SK-N-SH (cell line): Measurements from ENCODE around the gene PIP5K1B. TPM values are rescaled to one million over a fixed set of nuclear protein-coding genes. Genes with fewer than 3 reads are reported as not detected.

ENCODE experiments used
- CTCF ChIA-PET: fragments of 300-600, 350-600 bp; formaldehyde crosslinking; extraction: SDS; loops from one replicate; lab custom pipeline; 2021; lab: Yijun Ruan, JAX
- POLR2A ChIA-PET: fragments of 350-600 bp; sonication (Branson Sonifier 250); formaldehyde crosslinking; extraction: SDS; loops from one replicate; lab custom pipeline; 2020; ENCODE audit warnings: antibody characterized with exemption, inconsistent platforms; lab: Yijun Ruan, JAX
- DNase-seq: peaks from one replicate; pipeline ENCODE4 v3.0.0; 2012
- H2AFZ ChIP-seq: fragments of 200-600 bp; sonication (generic); 2 replicates; pipeline ENCODE4 v1.8.1; 2016; ENCODE audit warnings: antibody characterized with exemption, mild to moderate bottlenecking, low read depth
- H3F3A ChIP-seq: fragments of 200-600 bp; sonication (generic); replicated peaks from 2 replicates; pipeline ENCODE3; 2016; ENCODE audit warnings: antibody characterized with exemption, mild to moderate bottlenecking; ENCODE audit not compliant: insufficient read depth
- H3K27ac ChIP-seq, 2 experiments: fragments of 200-500 bp in 1 of 2; fragments of 200-600 bp in 1 of 2; sonication (Bioruptor generic) in 1 of 2; sonication (generic), shearing (Covaris generic) in 1 of 2; 2 replicates each; pipeline versions ENCODE4 v1.5.1 to v1.6.1; 2014 to 2016; ENCODE audit warnings: low read depth in 2 of 2, inconsistent platforms in 1 of 2, low read length in 1 of 2, mild to moderate bottlenecking in 1 of 2, mixed read lengths in 1 of 2
- H3K27me3 ChIP-seq: fragments of 200-600 bp; sonication (generic), shearing (Covaris generic); 2 replicates; pipeline ENCODE4 v1.6.1; 2016; ENCODE audit warnings: mixed run types; ENCODE audit not compliant: insufficient read depth
- H3K36me3 ChIP-seq, 2 experiments: fragments of 200-500 bp in 1 of 2; fragments of 200-600 bp in 1 of 2; sonication (Bioruptor generic) in 1 of 2; sonication (generic) in 1 of 2; replicated peaks in 1 of 2; 2 replicates each; pipeline versions ENCODE3 to v1.5.1; 2014 to 2016; ENCODE audit warnings: low read length in 1 of 2, mild to moderate bottlenecking in 1 of 2; ENCODE audit not compliant: insufficient read depth in 2 of 2, control insufficient read depth in 1 of 2
- H3K4me1 ChIP-seq, 2 experiments: fragments of 200-500 bp in 1 of 2; fragments of 200-600 bp in 1 of 2; sonication (Bioruptor generic) in 1 of 2; sonication (generic), shearing (Covaris generic) in 1 of 2; 2 replicates each; pipeline versions ENCODE4 v1.5.1 to v1.6.1; 2014 to 2016; ENCODE audit warnings: low read depth in 1 of 2, low read length in 1 of 2, mixed run types in 1 of 2; ENCODE audit not compliant: insufficient read depth in 2 of 2, control insufficient read depth in 1 of 2
- H3K4me2 ChIP-seq: fragments of 200-600 bp; sonication (generic), shearing (Covaris generic); 2 replicates; pipeline ENCODE4 v1.6.1; 2017; ENCODE audit warnings: mixed run types
- H3K4me3 ChIP-seq, 2 experiments: fragments of 200-500 bp in 1 of 2; fragments of 200-600 bp in 1 of 2; sonication (Bioruptor generic) in 1 of 2; sonication (generic), shearing (Covaris generic) in 1 of 2; 2 replicates each; pipeline versions ENCODE4 v1.5.1 to v1.8.1; 2014 to 2016; ENCODE audit warnings: low read depth in 2 of 2, inconsistent platforms in 1 of 2, low read length in 1 of 2, mild to moderate bottlenecking in 1 of 2, mixed read lengths in 1 of 2, moderate library complexity in 1 of 2
- H3K79me2 ChIP-seq: fragments of 200-600 bp; sonication (generic); 2 replicates; pipeline ENCODE4 v1.8.1; 2017; ENCODE audit warnings: mild to moderate bottlenecking; ENCODE audit not compliant: insufficient read depth
- H3K9ac ChIP-seq: fragments of 200-600 bp; sonication (generic); 2 replicates; pipeline ENCODE4 v1.6.1; 2017; ENCODE audit warnings: mixed run types
- H3K9me2 ChIP-seq: fragments of 200-600 bp; sonication (generic); 2 replicates; pipeline ENCODE4 v1.6.1; 2017; ENCODE audit warnings: mixed run types
- H3K9me3 ChIP-seq: fragments of 200-600 bp; sonication (generic); 2 replicates; pipeline ENCODE4 v1.6.1; 2017; ENCODE audit warnings: mixed run types, mild to moderate bottlenecking, moderate library complexity
- H4K20me1 ChIP-seq: fragments of 200-600 bp; sonication (generic); 2 replicates; pipeline ENCODE4 v1.6.1; 2017; ENCODE audit warnings: mild to moderate bottlenecking, mixed run types; ENCODE audit not compliant: insufficient read depth
- CHD2 ChIP-seq: fragments of 150-350 bp; IDR thresholded peaks from 2 replicates; pipeline ENCODE4 v1.6.1; 2018; ENCODE audit warnings: low read length; ENCODE audit not compliant: partially characterized antibody
- CTCF ChIP-seq: fragments of 200-600 bp; sonication (generic); IDR thresholded peaks from 2 replicates; pipeline ENCODE4 v1.6.1; 2017; ENCODE audit warnings: antibody characterized with exemption, mild to moderate bottlenecking, moderate library complexity
- ELF1 ChIP-seq: IDR thresholded peaks from 2 replicates; pipeline ENCODE4 v1.4.0; 2012
- EZH2phosphoT487 ChIP-seq: fragments of 200-600 bp; sonication (generic); IDR thresholded peaks from 2 replicates; pipeline ENCODE4 v1.6.1; 2017; ENCODE audit warnings: low read depth, mixed run types, mild to moderate bottlenecking, antibody characterized with exemption, moderate library complexity, borderline replicate concordance
- FOSL2 ChIP-seq: IDR thresholded peaks from 2 replicates; pipeline ENCODE4 v1.4.0; 2012; ENCODE audit warnings: low read depth, mild to moderate bottlenecking, moderate library complexity, borderline replicate concordance
- FOXJ3 ChIP-seq: sonication (generic); formaldehyde crosslinking; IDR thresholded peaks from 2 replicates; pipeline ENCODE4 v1.5.1; 2020; ENCODE audit warnings: mild to moderate bottlenecking, missing genetic modification reagents
- FOXM1 ChIP-seq: IDR thresholded peaks from 2 replicates; pipeline ENCODE4 v1.4.0; 2012; ENCODE audit warnings: low read depth, mild to moderate bottlenecking
- GABPA ChIP-seq: IDR thresholded peaks from 2 replicates; pipeline ENCODE4 v1.4.0; 2012; ENCODE audit warnings: low read depth, mild to moderate bottlenecking
- GATA2 ChIP-seq: sonication (generic); formaldehyde crosslinking; IDR thresholded peaks from 2 replicates; pipeline ENCODE4 v1.5.0; 2020; ENCODE audit warnings: mild to moderate bottlenecking, missing genetic modification reagents
- JUND ChIP-seq: IDR thresholded peaks from 2 replicates; pipeline ENCODE4 v1.4.0; 2012
- MAX ChIP-seq: IDR thresholded peaks from 2 replicates; pipeline ENCODE4 v1.4.0; 2012; ENCODE audit warnings: low read depth
- NFIC ChIP-seq: IDR thresholded peaks from 2 replicates; pipeline ENCODE4 v1.4.0; 2012; ENCODE audit warnings: borderline replicate concordance
- NRF1 ChIP-seq: IDR thresholded peaks from 2 replicates; pipeline ENCODE4 v1.6.1; 2012; ENCODE audit warnings: low read depth, mild to moderate bottlenecking, low read length
- RAD21 ChIP-seq: IDR thresholded peaks from 2 replicates; pipeline ENCODE4 v1.6.1; 2012; ENCODE audit warnings: mild to moderate bottlenecking, low read length
- RCOR1 ChIP-seq: fragments of 150-350 bp; IDR thresholded peaks from 2 replicates; pipeline ENCODE4 v1.6.1; 2017; ENCODE audit warnings: antibody characterized with exemption, low read length
- RFX5 ChIP-seq: IDR thresholded peaks from 2 replicates; pipeline ENCODE4 v1.6.1; 2012; ENCODE audit warnings: mild to moderate bottlenecking, improper control_type of control experiment, low read length
- RXRA ChIP-seq: IDR thresholded peaks from 2 replicates; pipeline ENCODE4 v1.4.0; 2012; ENCODE audit warnings: low read depth, mild to moderate bottlenecking, borderline replicate concordance
- SMC3 ChIP-seq: IDR thresholded peaks from 2 replicates; pipeline ENCODE4 v1.6.1; 2012; ENCODE audit warnings: low read depth, low read length, improper control_type of control experiment
- TAF1 ChIP-seq: IDR thresholded peaks from 2 replicates; pipeline ENCODE4 v1.6.1; 2012; ENCODE audit warnings: low read depth, mild to moderate bottlenecking, low read length, moderate library complexity, borderline replicate concordance
- TEAD4 ChIP-seq: IDR thresholded peaks from 2 replicates; pipeline ENCODE4 v1.4.0; 2012; ENCODE audit warnings: mild to moderate bottlenecking, borderline replicate concordance; ENCODE audit not compliant: insufficient read depth
- USF1 ChIP-seq: IDR thresholded peaks from 2 replicates; pipeline ENCODE4 v1.4.0; 2012; ENCODE audit warnings: low read depth, borderline replicate concordance
- USF2 ChIP-seq: fragments of 150-350 bp; IDR thresholded peaks from 2 replicates; pipeline ENCODE4 v1.6.1; 2017; ENCODE audit warnings: antibody characterized with exemption, low read length, low read depth, borderline replicate concordance
- ZBTB33 ChIP-seq: IDR thresholded peaks from 2 replicates; pipeline ENCODE4 v1.4.0; 2012; ENCODE audit warnings: low read depth, borderline replicate concordance
- WGBS: methylation state at CpG from one replicate; pipeline ENCODE4 v1.1.6; 2017; ENCODE audit warnings: low lambda C conversion rate; 5-methylcytosine and 5-hydroxymethylcytosine counted together
- polyA plus RNA-seq, 3 experiments: library from polyadenylated mRNA; depleted of rRNA; stranded (reverse); fragments of >200 nt; gene quantifications; 2 replicates each; pipeline ENCODE4 v1.2.3, GENCODE V29; 2012

Gene PIP5K1B
- polyA plus RNA-seq, 1 of the 3 experiments (the other 2 are of a cell fraction), result not detected

GRCh38 chr9:68727636-68728035, 22.6 kb downstream of the PIP5K1B start:
- no peak for DNase-seq
- ChIA-PET CTCF (no interaction called here), POLR2A (no interaction called here)
- no peaks in the 10 kb centered on the region for H4K20me1 ChIP-seq
- TF ChIP-seq EZH2phosphoT487 (no peak), MAX (no peak), USF2 (no peak), FOXM1 (no peak), GATA2 (CRISPR knock-in tag) (no peak), TAF1 (no peak), FOXJ3 (CRISPR knock-in tag) (no peak), FOSL2 (no peak), TEAD4 (no peak), CHD2 (no peak), GABPA (no peak), NRF1 (no peak), JUND (no peak), NFIC (no peak), RAD21 (no peak), RCOR1 (no peak)
- no peaks in the 10 kb centered on the region for H3F3A ChIP-seq
- H3K9ac ChIP-seq, result no peak overlapping the region
- H3K79me2 ChIP-seq, result no peaks in the 10 kb centered on the region
- H3K4me1 ChIP-seq, result no peaks in the 10 kb centered on the region
- 0% methylated on average over 2 of the region's 2 CpGs for WGBS
- no peaks in the 10 kb centered on the region for H3K9me2 ChIP-seq
- no peaks in the 10 kb centered on the region for H3K9me3 ChIP-seq
- H3K27me3 ChIP-seq, result no peaks in the 10 kb centered on the region
- no peak overlapping the region for H2AFZ ChIP-seq
- no peak overlapping the region for H3K4me3 ChIP-seq
- H3K27ac ChIP-seq, result no peak overlapping the region
- H3K4me2 ChIP-seq, result no peak overlapping the region
- no peaks in the 10 kb centered on the region for H3K36me3 ChIP-seq

- H3K4me3 ChIP-seq, result no peak overlapping the region
- no peaks in the 10 kb centered on the region for H3K9me3 ChIP-seq
- 0% methylated on average over 1 of the region's 1 CpG for WGBS
- no peaks in the 10 kb centered on the region for H3F3A ChIP-seq
- H3K36me3 ChIP-seq, result no peaks in the 10 kb centered on the region
- no peaks in the 10 kb centered on the region for H3K27me3 ChIP-seq
- H3K27ac ChIP-seq, result no peak overlapping the region
- ChIA-PET POLR2A (no interaction called here), CTCF (interaction anchor here (1.2 to 1.4 kb wide), 3 partner anchors 9 to 145 kb away, joined by 3 to 7 read pairs (median 3); no protein-coding TSS in a partner anchor)
- H4K20me1 ChIP-seq, result no peaks in the 10 kb centered on the region
- no peaks in the 10 kb centered on the region for H3K79me2 ChIP-seq
- H3K4me2 ChIP-seq, result no peak overlapping the region
- DNase-seq, result no peak
- no peak overlapping the region for H3K9ac ChIP-seq
- no peaks in the 10 kb centered on the region for H3K4me1 ChIP-seq
- H2AFZ ChIP-seq, result no peak overlapping the region
- no peaks in the 10 kb centered on the region for H3K9me2 ChIP-seq
- no peak for TF ChIP-seq ELF1
- no peak for TF ChIP-seq GABPA
- no peak for TF ChIP-seq NFIC
- no peak for TF ChIP-seq TEAD4
- no peak for TF ChIP-seq CTCF
- no peak for TF ChIP-seq JUND
- TF ChIP-seq FOXM1, result no peak
- no peak for TF ChIP-seq FOXJ3 (CRISPR knock-in tag)
- TF ChIP-seq FOSL2, result no peak
- TF ChIP-seq RFX5, result no peak
- TF ChIP-seq USF1, result no peak
- no peak for TF ChIP-seq ZBTB33
- no peak for TF ChIP-seq MAX
- TF ChIP-seq GATA2 (CRISPR knock-in tag), result no peak
- no peak for TF ChIP-seq RXRA
- TF ChIP-seq SMC3, result no peak
These were observed 23.7 kb downstream of the PIP5K1B start for GRCh38 chr9:68728731-68729130.
